Suprapubic skin (tissue), 4 donors: ENCODE measurements around the gene CYP3A5.
"Not testable (repeated sequence)": the region's sequence is repeated elsewhere in the genome, so short reads cannot be mapped to it uniquely, and the experiment has no call there.

ENCODE experiments used
- CTCF ChIP-seq, 2 donors: fragments of 200-600 bp in 1 of 2; fragments of 450-650 bp in 1 of 2; sonication (generic) in 1 of 2; IDR thresholded peaks; one replicate each; pipeline ENCODE4 v1.5.1; 2016 to 2019; ENCODE audit warnings: antibody characterized with exemption in 2 of 2, mild to moderate bottlenecking in 1 of 2, moderate library complexity in 1 of 2
- EP300 ChIP-seq: sonication (generic); formaldehyde crosslinking; IDR thresholded peaks from one replicate; pipeline ENCODE4 v1.6.1; 2017; ENCODE audit warnings: antibody characterized with exemption
- POLR2A ChIP-seq, 2 donors: fragments of 450-650 bp; IDR thresholded peaks; one replicate each; pipeline ENCODE4 v1.6.1; 2017; ENCODE audit warnings: antibody characterized with exemption in 2 of 2, mild to moderate bottlenecking in 2 of 2, moderate library complexity in 2 of 2
- POLR2AphosphoS5 ChIP-seq, 3 donors: sonication (generic); formaldehyde crosslinking; IDR thresholded peaks; one replicate each; pipeline ENCODE4 v1.6.1; 2017; ENCODE audit warnings: antibody characterized with exemption in 3 of 3

DNA sequence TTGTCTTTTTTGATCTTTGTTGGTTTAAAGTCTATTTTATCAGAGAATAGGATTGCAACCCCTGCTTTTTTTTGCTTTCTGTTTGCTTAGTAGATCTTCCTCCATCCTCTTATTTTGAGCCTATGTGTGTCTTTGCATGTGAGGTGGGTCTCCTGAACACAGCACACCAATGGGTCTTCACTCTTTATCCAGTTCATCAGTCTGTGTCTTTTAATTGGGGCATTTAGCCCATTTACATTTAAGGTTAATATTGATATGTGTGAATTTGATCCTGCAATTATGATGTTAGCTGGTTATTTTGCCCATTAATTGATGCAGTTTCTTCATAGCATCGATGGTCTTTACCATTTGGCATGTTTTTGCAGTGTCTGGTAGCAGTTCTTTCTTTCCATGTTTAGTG, 11.9 kb upstream of the CYP3A5 start:
- TF ChIP-seq CTCF (IDR thresholded peaks at IDR 0.05); POLR2A (IDR thresholded peaks at IDR 0.05); EP300; POLR2AphosphoS5 (IDR thresholded peaks at IDR 0.05): not testable (repeated sequence)
